RPMI7951 (cell line): ENCODE results near the gene ST6GALNAC5. TPM values are rescaled to one million over a fixed set of nuclear protein-coding genes. Genes with fewer than 3 reads are reported as not detected.
"Not testable (repeated sequence)": the region's sequence is repeated elsewhere in the genome, so short reads cannot be mapped to it uniquely, and the experiment has no call there.

ENCODE experiments used
- DNase-seq: peaks from one replicate; pipeline ENCODE4 v3.0.0-alpha.2; 2012; ENCODE audit warnings: low read depth
- total RNA-seq: library from RNA; depleted of rRNA; stranded (reverse); fragments of >200 nt; shearing (Covaris generic); gene quantifications from 2 replicates; pipeline ENCODE4 v1.2.3, GENCODE V29; 2014

ST6GALNAC5 gene
- total RNA-seq, 1 experiment from 2014 or later, result 0.24 TPM

DNA sequence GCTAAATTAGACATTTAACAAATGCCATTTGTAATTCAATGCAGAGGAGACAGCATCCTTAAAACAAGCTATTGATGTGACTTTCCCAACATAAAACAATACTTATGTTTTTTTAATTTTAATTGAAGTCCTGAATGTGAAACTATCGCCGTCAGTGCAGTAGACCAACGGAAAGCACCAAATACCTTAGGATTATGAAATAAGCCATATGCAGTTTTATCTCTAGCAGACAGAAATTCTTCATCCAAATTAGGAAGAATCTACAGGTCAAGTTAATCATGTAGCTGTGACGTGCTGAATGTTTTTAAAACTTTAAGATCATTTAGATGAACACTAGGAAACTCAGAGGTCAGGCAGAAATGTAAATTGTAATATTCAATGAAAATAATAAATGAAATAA, 714 bp upstream of the ST6GALNAC5 start:
- no peak for DNase-seq

- peak; percentile 35 for DNase-seq
These were observed 1.0 kb downstream of the ST6GALNAC5 start for GRCh38 chr1:76868154-76868882.

- DNase-seq, result no peak
These were observed 1.6 kb downstream of the ST6GALNAC5 start for GRCh38 chr1:76868916-76869315.

DNA sequence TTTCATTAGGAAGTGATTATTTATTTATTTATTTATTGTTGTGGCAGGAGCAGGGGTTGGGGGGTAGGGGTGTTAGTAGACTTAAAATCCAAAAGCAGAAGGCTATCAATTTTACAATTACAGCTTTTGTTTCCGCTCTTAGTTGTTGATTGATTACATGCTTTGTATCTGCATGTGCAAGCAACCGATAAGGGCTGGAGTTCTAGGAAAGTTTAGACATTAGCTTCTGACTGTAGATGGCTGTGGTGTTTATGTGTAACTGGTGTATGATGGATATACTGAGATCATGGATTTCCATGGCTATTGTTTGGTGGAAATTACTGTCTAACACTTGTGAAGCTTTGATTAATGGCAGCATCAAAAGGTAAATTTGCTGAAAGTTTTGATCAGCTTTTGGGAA, 2.8 kb downstream of the ST6GALNAC5 start:
- no peak for DNase-seq

GRCh38 chr1:76871355-76871974, 4.2 kb downstream of the ST6GALNAC5 start:
- DNase-seq, result no peak

DNA sequence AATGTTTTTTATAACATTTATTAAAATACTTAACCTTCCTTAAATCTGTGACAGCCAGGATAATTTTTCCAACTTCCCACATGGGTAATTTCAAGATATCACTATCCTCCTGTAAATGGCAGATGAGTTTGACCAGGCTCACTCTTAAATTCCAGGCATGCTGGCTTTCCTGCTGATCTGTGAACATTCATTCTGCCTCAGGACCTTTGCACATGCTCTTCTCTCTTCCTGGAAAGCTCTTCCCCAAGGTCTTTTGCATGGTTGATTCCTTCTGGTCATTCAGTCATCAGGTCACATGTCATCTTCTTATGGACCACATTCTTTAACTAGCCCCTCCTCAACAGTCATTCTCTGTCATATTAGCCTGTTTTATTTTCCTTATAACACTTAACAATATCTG, 5.7 kb downstream of the ST6GALNAC5 start:
- no peak for DNase-seq

GRCh38 chr1:76876655-76877395, 9.5 kb downstream of the ST6GALNAC5 start:
- DNase-seq, result peak; percentile 54

DNA sequence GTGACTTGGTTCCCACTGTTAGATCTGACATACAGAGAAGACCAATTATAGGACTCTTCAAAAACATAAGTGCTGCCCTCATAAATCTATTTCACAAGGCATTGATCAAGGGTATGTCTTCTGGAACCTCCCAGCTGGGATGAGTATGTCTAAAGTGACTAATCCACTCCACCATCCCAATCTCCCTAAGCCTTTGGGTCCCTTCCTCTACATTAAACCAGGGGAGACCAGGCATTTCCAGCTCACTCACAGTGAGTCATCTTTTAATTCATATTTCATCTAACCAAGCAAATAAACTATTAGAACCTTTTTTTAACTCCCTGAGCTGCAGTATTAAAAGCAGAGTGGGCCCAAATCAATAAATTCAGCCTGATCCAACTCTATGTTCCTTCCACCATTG, 11.7 kb downstream of the ST6GALNAC5 start:
- DNase-seq, result not testable (repeated sequence)

- peak; percentile 28 for DNase-seq
These were observed 14.5 kb downstream of the ST6GALNAC5 start for GRCh38 chr1:76881762-76882161.

DNA sequence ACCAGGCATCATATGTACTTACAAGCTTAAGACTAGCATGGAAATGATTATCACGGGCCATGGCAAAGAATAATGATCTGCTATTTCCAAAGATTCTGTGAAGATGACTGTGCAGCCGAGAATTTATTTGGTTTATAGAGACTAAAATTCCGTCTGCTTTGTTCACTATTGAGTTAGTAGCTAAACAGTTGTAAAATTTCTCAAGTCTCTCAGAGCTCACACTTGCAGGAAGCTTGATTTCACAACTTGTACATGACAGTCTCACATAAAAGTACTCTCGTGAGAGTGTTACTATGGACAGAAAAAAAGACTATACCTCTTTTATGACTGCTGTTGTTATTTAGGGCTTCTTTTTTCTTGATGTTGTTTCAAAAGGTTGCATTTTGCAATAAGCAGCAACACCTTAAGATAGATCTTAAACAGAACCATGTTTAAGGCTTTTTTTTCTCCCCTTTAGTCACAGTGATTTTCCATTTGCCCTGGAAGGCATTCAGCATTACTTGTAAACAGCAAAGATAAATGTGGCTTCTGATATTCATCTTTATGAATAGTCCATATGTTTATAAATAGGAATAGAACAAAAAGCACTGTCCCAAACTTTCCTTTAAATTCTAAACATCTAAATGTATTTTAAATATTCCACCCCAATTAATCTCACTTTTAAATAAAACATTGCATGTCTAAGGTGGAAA, 24.8 kb downstream of the ST6GALNAC5 start:
- no peak for DNase-seq

- DNase-seq, result no peak
These were observed 25.4 kb downstream of the ST6GALNAC5 start for GRCh38 chr1:76892675-76893074.

DNA sequence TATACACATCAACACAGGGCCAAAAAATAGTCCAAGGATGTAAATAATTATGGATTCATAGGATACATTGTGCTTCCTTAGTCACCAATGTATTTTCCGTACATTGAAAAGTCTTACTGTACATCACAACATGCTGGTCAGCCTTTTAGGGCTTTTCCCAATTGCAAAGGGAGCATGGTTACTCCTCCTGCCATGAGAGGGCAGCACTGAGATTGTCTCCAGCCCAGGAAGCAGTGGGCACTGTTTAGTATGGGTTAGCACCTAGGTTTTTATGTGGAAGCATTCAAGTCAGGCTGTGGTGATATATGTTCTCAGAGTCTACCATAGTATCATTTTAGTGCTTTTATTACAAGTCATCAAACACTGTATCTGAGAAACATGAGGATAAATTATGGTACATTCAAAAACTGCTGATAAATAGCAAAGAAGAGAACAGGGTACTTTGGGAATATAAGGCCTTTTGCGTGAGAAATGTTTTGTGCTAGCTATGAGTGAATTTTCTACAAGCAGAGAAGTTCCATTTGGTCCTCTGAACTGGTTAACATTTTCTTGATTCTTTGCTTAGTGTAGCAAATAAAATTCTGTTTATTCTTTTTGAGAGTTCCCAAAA, 34.0 kb downstream of the ST6GALNAC5 start:
- DNase-seq, result peak; percentile 67

DNA sequence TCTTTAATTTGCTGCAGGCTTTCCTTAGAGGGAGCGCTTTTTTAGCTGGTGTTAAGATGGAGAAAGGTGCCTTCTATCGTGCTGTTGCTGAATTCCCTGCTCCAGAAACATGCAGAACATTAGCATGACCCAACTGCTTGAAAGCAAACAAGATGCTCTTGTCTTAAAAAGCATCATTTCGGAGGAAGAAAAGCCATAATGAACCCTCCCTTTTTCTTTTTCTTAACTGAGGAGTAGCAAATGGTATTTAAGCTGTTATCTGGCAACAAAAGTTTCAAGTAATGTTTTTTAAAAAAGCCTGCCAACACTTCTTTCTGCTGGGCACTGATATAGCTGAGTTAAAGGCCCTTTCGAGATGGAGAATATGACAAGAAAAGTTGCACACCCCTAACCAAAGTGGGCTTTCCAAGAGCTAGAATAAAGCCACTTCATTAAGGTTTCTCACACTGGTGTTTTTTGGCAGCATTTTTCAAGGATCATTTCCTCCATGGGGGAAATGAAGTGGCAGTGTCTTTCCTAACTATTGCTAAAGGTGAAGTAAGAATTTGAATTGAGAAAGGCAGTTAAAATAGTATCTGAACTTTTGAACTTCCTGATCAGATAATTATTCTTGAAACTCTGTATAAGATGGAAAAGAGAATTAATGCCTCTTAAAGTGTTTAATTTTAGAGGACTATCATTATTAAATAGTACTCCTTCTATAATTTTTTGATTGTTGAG, 38.8 kb downstream of the ST6GALNAC5 start:
- no peak for DNase-seq

GRCh38 chr1:76909311-76909710, 42.0 kb downstream of the ST6GALNAC5 start:
- no peak for DNase-seq

GRCh38 chr1:76919085-76919484, 51.8 kb downstream of the ST6GALNAC5 start:
- DNase-seq, result no peak

DNA sequence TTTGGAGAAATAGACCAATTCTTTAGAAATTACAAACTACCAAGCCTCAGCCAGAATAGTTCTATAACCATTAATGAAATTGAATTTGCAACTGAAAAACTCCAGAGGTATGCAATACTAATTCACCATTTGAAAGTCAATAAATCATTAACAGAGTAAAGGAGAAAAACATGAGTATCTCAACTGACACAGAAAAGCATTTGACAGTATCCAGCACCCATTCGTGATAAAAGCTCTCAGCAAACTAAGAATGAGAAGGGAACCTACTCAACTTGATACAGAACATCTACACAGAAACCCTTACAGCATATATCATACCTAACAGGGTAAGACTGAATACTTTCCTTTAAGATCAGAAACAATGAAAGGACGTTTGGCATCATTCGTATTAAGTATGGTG, 54.3 kb downstream of the ST6GALNAC5 start:
- DNase-seq, result no peak

DNA sequence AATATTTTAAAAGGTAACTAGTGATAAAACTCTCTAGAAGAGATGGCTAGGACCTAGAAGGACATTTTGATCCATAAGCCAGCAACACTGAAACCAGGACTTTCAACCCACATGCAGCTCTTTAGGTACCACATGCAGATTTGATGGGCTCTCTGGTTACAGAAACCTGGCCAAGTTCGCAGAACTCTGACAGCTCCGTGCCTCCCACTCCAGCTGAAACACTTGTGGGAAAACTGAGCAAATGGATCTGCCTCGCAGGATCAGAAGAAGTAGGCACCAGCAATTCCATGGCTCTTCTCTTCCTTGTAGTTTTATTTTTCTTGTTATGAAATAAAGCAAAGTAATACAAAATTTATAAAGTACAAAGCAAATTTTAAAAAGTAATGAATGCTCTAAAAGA, 58.5 kb downstream of the ST6GALNAC5 start:
- DNase-seq, result no peak

DNA sequence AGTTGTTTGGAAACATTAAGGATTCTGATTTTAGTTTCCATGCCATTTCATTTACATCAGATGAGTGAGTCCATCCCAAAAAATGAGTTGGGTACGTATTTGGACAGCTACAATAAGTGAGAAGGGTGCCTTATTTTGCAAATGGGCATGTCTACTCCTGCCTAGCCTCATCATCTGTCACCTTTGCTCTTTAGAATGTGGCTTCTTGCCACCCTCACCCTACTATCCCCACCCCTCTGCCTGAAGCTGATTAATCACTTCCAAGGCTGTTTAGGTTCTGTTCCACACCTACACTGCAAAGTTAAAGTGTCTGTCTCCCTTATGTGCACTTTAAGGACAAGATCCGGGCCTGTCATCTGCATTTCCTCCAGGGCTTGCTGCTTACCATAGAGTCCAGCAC, 61.2 kb downstream of the ST6GALNAC5 start:
- DNase-seq, result no peak

DNA sequence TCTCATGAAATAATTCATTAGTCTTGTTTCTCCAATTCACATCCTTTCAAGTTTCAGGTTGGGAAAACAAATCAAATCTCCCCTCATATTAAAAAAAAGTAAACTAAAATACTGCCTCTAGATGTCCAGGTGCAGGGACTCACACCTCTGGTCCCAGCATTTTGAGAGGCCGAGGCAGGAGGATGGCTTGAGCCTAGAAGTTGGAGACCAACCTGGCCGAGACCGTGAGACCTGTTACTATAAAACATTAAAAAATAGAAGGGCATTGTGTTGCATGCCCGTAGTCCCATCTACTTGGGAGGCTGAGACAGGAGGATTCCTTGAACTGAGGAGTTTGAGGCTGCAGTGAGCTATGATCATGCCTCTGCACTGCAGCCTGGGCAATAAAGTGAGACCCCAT, 61.9 kb downstream of the ST6GALNAC5 start:
- no peak for DNase-seq

DNA sequence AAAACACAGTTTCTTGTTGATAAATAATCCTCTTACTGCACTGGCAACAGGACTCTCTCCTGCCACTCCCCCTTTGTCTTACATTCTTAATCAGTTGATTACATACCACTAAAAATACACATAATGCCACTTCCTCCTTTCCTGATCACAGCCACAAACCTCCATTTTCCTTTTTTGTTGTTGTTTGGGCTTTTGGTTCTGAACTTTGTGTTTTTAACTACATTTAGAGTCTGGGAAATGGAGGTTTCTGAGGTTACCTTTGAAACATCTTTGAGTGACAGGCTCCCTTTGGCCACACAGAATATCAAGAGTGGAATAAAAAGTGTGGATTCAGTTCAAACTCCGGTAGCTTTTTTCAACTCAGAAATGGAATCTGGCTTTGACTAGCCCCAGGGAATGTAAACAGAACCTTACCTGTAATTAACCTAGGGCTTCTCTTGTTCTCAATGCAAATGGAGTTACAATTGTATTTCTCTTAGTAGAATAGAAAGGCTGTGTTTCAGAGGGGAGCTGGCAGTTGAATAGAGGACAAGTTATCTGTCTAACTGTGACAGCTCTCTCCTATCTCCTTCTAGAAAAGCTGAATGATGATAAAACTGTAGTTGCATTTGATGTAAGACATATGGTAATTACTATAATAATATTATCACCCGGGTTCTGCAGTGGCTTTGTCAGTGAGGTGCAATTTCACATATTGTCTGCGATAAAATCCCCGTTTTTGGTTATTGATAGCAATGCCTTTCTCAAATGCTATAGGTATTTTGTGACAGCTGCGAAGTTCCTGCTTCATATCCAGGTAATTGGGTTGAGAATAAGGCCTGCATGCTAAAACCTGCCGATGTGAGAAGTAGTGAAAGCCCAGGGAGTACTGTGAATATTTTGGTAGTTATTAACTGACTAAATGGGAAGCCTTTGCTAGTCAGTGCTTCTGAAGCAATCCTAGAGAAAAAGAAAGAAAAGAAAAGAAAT, 66.9 kb downstream of the ST6GALNAC5 start:
- no peak for DNase-seq
